DMS53 (cell line): ENCODE measurements around the gene TGFBR3.
A peak's percentile ranks its signal among the peaks of the same experiment; 100 is the strongest.

Experiments
- DNase-seq: peaks from one replicate; lab custom pipeline; 2025; lab: John Stamatoyannopoulos, UW

Gene TGFBR3

GRCh38 chr1:91732291-91733107, 153.5 kb downstream of the TGFBR3 start:
- DNase-seq, result peak; percentile 67

GRCh38 chr1:91731815-91732214, 154.1 kb downstream of the TGFBR3 start:
- DNase-seq, result no peak

DNA sequence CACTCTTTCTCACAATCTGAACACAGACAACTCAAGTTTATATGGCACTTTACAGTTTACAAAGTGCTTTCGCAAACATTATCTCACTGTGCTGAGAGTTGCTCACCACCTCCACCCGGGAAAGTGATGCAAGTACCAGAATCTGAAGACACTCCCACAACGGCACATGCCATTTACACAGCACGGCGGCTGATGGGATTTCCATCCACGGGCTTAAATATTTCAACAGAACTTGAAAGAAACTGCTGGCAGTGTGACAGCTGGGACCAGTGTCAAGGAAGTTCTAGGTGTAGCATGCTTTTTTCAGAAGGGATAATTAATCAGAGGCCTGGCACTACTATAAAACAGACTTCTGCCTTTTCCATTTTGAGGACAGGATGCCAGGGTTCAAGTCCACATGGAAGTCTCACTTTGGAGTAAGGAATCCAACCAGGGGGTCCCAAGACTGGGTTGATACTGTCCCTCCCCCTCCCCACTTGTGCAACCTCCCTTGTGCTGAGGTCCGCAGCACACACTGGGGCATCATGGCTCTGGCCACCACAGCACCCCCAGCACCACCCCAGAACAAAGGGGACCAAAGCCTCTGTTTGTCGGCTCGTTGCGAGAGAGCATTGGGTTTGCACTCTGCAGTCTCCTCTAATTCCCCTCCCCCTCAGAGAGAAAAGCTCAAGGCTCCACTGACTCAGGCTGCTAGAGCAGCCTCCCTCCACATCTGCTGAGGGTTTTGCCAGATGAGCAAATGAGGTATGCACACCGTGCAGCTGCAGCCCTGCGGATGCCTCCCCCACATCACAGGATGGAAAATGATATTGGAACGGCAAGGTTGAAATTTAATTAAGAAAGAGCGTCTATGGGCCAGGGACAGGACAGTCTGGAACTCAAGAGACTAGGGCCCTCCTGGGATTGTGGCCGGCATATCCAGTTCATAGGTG, 154.9 kb downstream of the TGFBR3 start:
- DNase-seq, result no peak

GRCh38 chr1:91729621-91730358, 156.2 kb downstream of the TGFBR3 start:
- DNase-seq, result no peak

GRCh38 chr1:91727763-91728162, 158.2 kb downstream of the TGFBR3 start:
- DNase-seq, result no peak

- DNase-seq, result no peak
Observed at GRCh38 chr1:91725989-91726721, 159.8 kb downstream of the TGFBR3 start.

DNA sequence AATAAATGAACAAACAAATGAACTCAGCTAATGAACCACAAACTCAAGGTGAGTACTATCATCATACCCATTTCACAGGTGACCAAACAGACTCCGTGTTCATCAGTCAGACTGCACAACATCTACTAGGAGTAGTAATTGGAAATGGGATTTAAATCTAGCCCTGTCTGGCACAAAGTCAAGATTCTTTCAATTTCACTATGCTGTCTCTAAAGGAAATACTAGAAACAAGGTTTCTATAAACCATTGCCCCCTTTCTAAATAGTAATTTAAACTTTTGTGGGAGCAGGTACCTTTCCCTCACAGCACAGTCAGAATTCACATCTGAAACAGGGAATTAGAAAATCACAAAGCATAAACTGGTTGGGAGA, 160.3 kb downstream of the TGFBR3 start:
- DNase-seq, result no peak

DNA sequence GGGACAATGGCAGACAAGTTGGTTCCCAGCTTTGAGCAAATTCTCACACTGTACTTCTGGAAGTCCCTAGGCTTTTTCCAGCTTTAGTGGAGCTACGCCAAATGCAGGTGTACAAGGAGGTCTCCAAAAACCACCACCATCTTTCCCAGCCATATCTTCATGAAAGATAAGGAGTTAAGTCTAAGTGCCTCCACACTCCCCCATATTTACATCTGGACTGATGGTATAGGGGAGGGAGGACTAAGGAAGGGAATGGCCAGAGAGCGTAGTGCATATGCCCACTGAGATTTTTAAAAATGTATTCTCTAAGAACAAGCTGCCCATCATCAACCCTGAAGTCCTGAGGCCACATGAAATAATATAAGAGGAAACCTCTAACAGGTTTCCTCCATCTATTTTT, 161.3 kb downstream of the TGFBR3 start:
- DNase-seq, result no peak

DNA sequence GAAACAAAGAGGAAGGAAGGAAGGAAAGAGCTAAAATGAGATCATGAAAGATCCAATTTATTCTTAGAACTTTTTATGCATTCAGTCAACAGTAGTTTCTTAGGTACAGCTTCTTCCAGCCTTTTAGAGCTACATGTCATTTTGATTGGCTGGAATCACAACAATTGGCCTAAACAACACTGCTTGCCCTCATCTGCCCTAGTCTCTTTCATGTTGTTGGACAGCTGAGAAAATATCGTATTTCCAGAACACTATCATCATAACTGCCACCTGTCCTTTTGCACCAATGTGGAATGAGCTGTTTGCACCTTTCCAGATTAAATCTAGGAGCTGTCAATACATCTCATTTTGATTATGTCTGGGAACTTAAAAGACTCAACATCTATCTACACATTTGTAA, 161.7 kb downstream of the TGFBR3 start:
- no peak for DNase-seq

DNA sequence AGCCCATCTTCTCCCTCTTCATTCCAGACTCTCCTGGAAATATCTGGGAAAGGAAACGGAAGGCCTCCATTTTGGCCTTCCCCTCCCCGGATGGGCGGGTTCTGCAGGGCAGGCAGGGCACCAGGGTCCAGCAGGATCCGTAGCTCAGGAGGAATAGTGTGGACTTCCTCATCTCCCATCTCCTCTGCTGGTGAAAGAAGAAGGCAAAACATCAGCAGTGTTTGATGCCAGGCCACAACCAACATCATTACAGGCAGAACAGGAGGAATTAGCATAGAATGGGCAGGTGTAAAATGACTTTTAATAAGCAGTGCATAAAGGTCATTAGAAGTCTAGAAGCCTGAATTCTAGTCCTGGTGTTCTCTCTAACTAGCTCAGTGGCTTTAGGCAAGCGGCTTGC, 165.9 kb downstream of the TGFBR3 start:
- no peak for DNase-seq

DNA sequence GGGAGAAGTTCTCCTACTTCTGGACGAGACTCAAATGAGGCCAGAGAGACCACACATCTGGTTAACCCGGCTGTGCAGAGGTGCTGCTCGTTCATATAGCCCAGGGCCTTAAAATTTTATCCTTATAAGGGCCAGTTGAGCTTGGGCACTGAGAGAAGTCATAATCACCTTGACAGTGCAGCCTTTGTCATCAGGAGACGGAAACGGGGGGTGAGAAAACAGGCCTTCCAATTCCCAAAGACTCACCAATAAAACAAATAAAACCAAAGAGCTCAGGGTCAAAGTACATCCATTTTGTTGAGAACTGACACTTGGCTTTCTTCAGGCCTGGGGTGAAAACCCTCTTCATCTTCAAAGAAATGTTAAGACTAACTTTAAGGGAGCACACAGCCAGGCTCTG, 167.1 kb downstream of the TGFBR3 start:
- DNase-seq, result no peak

GRCh38 chr1:91718368-91718767, 167.6 kb downstream of the TGFBR3 start:
- DNase-seq, result no peak

- no peak for DNase-seq
Observed at GRCh38 chr1:91717839-91718238, 168.1 kb downstream of the TGFBR3 start.

- DNase-seq, result no peak
Observed at GRCh38 chr1:91716339-91716738, 169.6 kb downstream of the TGFBR3 start.

- DNase-seq, result no peak
Observed at GRCh38 chr1:91715416-91716000, 170.4 kb downstream of the TGFBR3 start.

DNA sequence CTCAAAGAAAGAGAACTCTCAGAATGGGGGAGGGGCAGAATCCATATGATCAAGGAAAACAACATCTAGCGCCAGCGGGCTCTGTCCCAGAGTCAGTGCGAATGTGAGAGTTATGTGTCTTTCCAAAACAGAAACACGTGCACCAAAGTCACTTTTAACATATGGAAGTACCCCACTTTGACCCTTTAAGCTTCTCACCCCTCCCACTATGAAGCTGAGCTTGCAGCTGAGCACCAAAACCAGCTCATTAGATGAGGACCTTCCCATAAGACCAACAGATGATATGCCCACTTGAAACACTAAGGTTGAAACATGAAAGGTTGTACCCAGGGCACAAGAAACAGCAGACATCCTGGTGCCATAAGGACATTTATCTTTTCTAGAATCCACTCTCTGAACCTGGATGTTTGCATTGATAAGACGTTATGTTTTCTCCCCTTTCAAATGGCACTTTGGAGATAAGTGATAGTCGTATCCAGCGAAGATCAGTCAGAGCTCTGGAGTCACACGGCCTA, 171.0 kb downstream of the TGFBR3 start:
- DNase-seq, result no peak

GRCh38 chr1:91712981-91713841, 172.7 kb downstream of the TGFBR3 start:
- DNase-seq, result no peak

DNA sequence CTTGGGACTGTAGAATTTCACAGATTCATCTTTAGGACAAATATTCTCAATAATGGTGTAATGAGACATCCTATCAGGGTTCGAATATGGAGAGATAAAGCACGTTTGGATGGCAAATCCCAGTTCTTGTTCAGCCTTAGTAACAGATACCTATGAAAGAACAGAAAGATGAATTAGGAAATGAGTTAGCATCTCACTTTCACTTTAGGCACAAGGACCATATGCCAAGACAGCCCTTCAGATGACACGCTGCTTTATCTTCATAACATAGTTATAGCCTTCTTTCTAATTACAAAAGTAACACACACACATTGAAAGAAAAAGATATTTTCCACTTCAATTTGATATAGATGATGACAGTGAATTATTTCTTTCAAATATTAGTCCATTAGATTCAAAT, 173.6 kb downstream of the TGFBR3 start:
- DNase-seq, result no peak

- DNase-seq, result no peak
Observed at GRCh38 chr1:91711504-91712247, 174.3 kb downstream of the TGFBR3 start.
